ENCODE data around the gene NOTCH3.

The NOTCH3 gene

GRCh38 chr19:15125232-15126067 is 75.3 kb downstream of the NOTCH3 start:
- peak; percentile 98 for DNase-seq (ENCODE audit: extremely low read depth, insufficient read length)
- Histone ChIP-seq H3K27me3 (replicated peaks; ENCODE audit: control insufficient read depth, insufficient read depth, low read length) (no peaks in the 10 kb centered on the region), H3K36me3 (ENCODE audit: control insufficient read depth, insufficient read depth, low read length) (peaks cover 3% of the 10 kb centered on the region), H3K4me3 (replicated peaks; ENCODE audit: low read depth, low read length) (peak overlapping the region; percentile 75)
- TF ChIP-seq CTCF (IDR thresholded peaks at IDR 0.05; ENCODE audit: insufficient read depth, low read length, poor library complexity, severe bottlenecking) = peak; percentile 16

DNA sequence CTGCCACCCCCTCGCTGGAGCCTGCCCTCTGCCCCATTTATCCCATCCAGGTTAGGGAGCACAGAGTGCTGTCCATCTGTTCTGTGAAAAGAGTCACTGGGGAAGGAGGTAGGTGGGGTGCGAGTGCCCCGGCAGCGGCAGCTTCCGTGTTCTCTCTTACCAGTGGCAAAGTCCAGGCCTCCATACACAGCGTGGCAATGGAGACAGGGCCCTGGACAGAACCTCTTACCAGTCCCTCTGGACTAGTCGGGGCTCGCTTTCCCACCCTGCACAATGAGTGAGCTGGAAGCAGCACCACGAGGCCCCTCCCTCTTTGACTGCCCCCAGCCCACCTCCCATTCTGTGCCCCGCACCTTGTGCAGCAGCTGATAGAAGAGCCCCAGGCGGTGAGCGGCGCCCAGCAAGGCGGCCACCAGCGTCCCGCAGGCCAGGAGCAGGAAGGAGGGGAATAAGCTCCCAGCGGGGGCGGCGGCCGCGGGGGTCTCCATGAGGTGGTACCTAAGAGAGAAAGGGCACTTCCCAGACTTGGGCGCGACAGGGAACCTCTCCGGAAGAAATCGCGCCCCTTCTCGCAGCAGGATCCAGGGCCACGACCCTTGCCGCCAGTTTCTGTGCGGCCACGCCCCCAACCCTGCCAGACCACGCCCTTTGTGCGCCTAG is 76.1 kb downstream of the NOTCH3 start:
- Histone ChIP-seq H3K27me3 (replicated peaks; ENCODE audit: control insufficient read depth, insufficient read depth, low read length) (no peaks in the 10 kb centered on the region), H3K4me3 (replicated peaks; ENCODE audit: low read depth, low read length) (peak overlapping the region; percentile 75), H3K36me3 (ENCODE audit: control insufficient read depth, insufficient read depth, low read length) (peaks cover 6% of the 10 kb centered on the region)
- no peak for TF ChIP-seq CTCF (IDR thresholded peaks at IDR 0.05; ENCODE audit: insufficient read depth, low read length, poor library complexity, severe bottlenecking)
- peak; percentile 35 for DNase-seq (ENCODE audit: extremely low read depth, insufficient read length)

- Histone ChIP-seq H3K4me3 (replicated peaks; ENCODE audit: low read depth, low read length) (peak overlapping the region; percentile 75), H3K36me3 (ENCODE audit: control insufficient read depth, insufficient read depth, low read length) (peaks cover 10% of the 10 kb centered on the region), H3K27me3 (replicated peaks; ENCODE audit: control insufficient read depth, insufficient read depth, low read length) (no peaks in the 10 kb centered on the region)
- TF ChIP-seq CTCF (IDR thresholded peaks at IDR 0.05; ENCODE audit: insufficient read depth, low read length, poor library complexity, severe bottlenecking) = no peak
- no peak for DNase-seq (ENCODE audit: extremely low read depth, insufficient read length)
These were observed 76.9 kb downstream of the NOTCH3 start for GRCh38 chr19:15123900-15124299.

- no peak for DNase-seq (ENCODE audit: extremely low read depth, insufficient read length)
- Histone ChIP-seq H3K4me3 (replicated peaks; ENCODE audit: low read depth, low read length) (no peak overlapping the region), H3K27me3 (replicated peaks; ENCODE audit: control insufficient read depth, insufficient read depth, low read length) (no peaks in the 10 kb centered on the region), H3K36me3 (ENCODE audit: control insufficient read depth, insufficient read depth, low read length) (peaks cover 10% of the 10 kb centered on the region)
- no peak for TF ChIP-seq CTCF (IDR thresholded peaks at IDR 0.05; ENCODE audit: insufficient read depth, low read length, poor library complexity, severe bottlenecking)
These were observed 77.5 kb downstream of the NOTCH3 start for GRCh38 chr19:15123031-15123890.

DNA sequence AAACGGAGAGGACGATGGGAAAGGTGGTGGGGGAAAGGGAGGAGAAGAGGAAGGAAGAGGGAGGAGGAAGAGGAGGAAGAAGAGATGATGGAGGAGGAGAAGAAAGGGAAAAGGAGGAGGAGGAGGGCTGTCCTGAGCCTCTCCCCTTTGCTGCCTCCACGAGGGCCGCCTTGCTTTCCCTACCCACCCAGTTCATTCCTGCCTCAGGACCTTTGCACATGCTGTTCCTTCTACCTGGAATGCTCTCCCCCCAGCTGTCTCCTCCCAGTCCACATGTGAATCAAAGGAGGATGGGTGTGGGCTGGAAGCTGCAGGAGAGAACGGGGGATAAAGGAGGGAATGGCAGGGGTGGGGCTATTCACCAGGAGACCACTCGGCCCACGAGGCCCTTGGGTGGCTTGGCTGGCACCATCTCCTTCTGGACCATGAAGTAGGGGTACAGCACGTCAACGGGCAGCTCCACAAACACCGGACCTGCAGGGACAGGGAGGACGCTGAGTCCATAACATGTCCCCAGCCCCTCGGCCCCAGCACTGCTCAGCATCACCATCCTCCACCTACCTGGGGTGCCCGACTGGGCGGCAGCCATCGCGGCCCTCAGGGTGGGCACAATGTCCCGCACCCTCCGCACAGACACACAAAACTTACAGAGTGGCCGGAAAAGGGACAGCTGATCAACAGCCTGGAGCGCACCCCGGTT is 78.3 kb downstream of the NOTCH3 start:
- DNase-seq (ENCODE audit: extremely low read depth, insufficient read length) = no peak
- Histone ChIP-seq H3K36me3 (ENCODE audit: control insufficient read depth, insufficient read depth, low read length) (peaks cover 15% of the 10 kb centered on the region), H3K27me3 (replicated peaks; ENCODE audit: control insufficient read depth, insufficient read depth, low read length) (no peaks in the 10 kb centered on the region), H3K4me3 (replicated peaks; ENCODE audit: low read depth, low read length) (no peak overlapping the region)
- TF ChIP-seq CTCF (IDR thresholded peaks at IDR 0.05; ENCODE audit: insufficient read depth, low read length, poor library complexity, severe bottlenecking) = no peak

Measured in GM06990 (cell line).